ENCODE data around the gene C14orf119.

Gene C14orf119

DNA sequence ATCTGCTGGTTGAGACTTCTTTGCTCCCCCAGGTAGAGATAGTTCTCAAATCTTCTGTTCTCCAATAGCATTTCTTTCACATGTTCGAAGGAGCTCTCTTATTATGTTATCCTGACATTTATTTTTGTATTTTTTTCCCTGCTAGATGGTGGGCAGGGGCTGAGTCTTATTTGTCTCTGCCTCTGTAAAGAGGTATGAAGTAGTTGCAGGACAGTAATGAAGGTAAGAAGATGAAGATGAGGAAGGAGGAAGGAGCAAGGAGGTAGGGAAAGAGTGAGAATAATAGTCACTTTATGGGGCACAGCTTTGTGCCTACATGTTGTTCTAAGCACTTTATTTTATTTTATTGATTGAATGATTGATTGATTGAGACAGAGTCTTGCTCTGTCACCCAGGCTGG is 14.5 kb downstream of the C14orf119 start:
- DNase-seq (ENCODE audit: low read depth), result no peak

DNA sequence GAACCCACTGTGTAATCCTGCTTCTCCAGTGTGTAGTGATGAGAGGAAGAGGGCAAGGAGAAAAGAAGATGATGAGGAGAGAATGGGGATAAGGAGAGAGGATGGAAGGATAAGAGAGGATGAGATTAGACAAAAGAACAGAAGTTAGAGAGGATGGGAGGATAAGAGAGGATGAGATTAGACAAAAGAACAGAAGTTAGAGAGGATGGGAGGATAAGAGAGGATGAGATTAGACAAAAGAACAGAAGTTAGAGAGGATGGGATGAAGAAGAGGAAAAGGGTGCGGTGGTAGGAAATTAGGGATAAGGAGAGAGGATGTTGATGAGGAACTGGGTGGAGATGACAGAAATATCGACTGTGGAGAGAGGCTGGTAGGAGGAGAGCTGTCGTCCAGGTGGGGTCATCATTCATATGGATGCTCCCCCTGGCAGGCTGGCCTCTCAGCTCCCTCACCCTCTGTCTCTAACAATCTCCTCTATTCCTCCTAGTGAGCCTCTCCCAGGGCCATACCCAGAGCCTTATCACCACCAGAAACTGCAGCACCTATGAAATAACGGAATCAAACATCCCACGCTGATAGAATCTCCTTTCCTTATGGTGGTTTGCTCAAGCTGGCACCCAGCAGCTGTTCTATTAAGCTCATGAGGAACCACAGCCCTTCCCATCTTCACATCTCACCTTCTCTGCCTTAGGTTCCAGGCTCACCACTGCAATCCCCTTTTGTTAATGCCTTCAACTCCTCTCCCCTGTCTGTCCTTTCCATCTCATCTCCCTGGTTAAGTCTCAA is 15.5 kb downstream of the C14orf119 start:
- DNase-seq (ENCODE audit: low read depth), result no peak

DNA sequence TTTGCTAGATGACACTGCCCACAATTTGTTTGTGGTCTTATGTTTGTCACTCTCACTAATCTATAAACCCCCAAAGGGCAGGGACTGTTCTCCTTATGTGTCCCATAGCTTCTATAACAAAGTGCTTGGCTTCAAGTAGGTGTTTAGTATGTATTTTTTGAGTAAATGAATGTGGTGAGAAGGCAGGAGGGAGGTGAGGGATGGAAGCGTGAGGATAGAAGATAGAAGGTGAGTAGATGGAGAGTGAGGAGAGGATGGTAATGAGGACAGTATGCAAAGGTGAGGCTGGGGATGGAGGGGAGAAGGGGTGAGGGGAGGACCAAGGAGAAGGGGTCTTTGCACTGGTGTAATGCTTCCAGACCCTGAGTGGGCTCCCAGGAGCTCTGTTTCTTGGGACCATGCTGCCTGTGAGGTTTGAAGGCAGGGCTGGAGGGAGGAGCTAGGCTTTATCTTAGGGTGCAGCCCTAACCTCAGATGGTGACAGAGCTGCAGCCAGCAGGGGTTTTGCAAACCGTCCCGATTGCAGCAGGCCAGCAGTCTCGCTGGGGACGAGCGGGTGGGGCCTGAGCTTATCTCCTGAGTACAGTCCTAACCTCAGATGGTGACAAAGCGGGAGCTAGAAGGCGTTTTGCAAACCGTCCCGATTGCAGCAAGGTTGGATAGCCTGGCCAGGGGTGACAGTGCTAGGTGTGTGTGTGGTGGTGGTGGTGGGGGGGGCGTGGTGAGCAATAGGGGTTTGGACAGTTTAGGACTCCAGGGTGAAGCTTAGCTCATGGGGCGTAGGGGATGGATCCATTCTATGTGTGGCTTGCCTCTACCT is 17.3 kb downstream of the C14orf119 start:
- no peak for DNase-seq (ENCODE audit: low read depth)

DNA sequence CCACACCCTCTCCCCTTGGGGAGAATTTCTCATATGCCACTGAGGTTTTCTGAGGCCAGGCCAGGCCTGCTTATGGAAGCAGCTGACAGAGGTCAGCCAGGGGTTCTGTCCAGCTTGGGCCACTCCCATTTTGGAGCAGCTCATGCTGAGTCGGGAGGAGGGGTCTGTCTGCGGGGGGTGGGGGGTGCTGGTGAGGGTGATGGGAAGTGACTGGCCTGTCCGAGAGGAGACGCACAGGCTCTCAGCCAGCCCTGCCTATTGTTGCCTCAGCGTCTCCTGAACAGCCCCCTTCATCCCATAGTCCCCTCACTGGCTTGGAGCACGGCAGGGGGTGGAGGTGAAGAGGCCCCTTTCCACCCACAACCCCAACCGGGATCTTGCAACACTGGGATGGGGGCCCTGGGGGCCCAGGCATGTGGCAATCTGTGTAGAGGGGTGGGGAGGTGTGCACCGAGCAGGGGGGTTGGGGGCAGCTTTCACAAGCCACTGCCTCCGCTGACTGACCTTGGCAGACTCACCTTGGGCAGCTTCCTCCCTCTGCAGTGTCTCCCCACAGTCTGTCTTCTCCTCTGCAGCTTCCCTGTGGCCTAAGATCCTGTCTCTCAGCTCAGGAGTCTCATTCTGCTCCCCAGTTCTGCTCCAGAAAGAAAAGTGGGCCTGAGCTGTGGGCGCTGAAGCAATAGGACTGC is 18.3 kb downstream of the C14orf119 start:
- no peak for DNase-seq (ENCODE audit: low read depth)

DNA sequence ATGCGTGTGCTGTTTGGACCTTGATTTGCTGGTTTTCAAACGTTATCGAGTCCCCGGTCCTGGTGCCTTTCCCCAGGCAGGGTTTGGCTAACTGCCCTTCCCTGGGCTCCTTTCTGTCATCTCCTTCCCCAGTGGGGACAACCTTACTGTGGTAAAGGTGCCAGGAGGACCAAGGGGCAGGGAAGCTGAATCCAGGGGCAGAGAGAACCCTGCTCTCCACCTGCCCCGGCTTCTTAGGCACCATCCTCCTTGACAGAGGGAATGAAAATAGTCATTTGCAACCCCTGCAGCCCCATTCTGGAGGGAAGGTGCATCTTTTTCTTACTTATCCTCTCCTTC is 18.8 kb downstream of the C14orf119 start:
- no peak for DNase-seq (ENCODE audit: low read depth)

DNA sequence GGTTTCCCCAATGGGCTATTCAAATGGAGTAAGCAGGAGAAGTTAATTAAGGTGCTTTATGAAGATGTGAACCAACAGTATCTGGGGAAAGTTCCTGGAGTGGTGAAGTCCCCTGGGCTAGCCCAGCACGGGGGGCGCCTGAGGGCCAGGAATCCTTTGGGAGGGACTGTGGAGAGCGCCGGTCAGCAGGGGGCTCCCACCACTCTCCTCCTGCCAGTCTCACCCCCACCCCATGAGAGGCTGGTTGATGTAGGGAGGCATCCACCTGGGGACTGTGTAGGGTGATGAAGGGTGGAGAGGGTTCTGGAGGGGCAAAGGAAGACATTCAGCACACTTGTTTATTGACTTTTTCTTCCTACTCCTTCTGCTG is 19.3 kb downstream of the C14orf119 start:
- DNase-seq (ENCODE audit: low read depth), result no peak

DNA sequence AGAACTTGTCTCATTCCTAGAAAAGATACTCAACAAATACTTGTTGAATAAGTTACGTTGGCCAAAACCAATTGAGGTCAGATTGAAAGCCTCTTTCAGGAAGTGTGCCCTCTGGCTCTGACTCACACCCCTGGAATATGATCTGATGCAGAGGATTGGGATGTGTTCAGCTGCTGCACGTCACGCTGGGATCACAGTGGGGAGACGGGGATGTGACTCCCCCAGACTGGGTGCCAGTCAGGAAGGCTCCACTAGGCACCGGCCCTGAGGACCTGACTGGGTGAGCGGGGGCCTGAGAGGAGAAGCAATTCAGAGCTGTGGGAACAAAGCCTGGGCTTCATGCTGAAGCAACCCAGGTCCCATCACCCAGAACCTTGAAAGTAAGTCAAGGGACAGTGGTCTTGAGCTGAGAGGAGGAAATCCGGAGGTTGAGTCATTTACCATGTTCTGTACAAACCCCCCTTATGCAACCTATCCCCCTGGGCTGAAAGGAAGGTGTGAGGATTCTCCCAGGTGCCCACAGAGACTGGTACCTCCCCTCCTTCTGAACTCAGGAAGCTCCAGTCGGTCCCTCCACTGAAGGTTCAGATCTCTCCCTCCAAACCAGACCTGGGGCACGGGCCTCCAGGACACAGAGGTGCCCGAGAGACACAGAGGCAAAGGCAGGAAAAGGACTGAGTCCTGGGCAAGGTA is 19.9 kb downstream of the C14orf119 start:
- DNase-seq (ENCODE audit: low read depth), result peak; percentile 94

DNA sequence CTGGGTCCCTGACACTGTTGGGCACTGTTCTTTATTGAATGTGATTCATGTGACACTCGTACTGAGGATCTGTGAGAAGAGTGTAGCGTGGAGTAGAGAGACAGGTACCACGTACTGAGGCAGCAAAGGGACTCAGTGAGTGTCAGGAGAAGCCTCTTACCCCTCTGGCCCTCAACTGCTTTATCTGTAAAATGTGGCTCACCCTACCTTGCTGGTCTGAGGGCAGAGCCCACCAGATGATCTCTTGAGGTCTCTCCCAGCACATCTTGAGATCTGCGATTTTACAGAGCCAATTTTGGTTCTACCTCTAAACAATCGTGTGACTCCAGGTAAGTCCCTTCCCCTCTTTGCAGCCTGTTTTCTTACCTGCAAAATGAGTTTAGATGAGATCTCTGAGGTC is 20.6 kb downstream of the C14orf119 start:
- no peak for DNase-seq (ENCODE audit: low read depth)

DNA sequence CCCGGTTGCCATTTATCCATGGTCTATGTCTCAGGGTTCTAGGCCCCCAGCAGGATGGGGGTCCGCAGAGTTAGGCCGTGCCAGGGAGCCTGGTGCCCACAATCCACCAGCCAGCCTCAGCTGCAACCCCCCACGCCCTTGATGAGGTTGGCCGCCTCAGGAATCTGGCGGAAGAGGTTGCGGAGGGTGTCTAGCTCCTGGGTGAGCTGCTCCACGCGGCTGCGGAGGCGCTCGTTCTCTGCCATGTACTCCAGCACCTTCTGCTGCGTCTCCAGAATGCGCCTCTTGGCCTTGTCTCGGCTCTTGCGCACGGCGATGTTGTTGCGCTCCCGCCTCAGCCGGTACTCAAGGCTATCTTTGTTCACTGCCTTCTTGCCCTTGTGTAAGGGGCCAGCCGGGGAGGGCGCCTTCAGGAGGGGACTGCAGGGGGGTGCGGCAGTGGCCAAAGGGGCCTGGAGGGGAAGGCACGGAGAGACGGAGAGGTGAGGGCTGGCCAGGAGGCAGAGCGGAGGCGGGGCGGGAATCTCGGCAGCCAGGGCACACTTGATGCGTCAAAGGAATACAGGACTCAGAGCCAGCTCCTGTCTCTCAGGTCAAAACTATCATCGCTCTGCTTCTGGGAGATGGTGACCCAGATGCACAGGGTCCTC is 22.2 kb downstream of the C14orf119 start:
- DNase-seq (ENCODE audit: low read depth), result no peak

DNA sequence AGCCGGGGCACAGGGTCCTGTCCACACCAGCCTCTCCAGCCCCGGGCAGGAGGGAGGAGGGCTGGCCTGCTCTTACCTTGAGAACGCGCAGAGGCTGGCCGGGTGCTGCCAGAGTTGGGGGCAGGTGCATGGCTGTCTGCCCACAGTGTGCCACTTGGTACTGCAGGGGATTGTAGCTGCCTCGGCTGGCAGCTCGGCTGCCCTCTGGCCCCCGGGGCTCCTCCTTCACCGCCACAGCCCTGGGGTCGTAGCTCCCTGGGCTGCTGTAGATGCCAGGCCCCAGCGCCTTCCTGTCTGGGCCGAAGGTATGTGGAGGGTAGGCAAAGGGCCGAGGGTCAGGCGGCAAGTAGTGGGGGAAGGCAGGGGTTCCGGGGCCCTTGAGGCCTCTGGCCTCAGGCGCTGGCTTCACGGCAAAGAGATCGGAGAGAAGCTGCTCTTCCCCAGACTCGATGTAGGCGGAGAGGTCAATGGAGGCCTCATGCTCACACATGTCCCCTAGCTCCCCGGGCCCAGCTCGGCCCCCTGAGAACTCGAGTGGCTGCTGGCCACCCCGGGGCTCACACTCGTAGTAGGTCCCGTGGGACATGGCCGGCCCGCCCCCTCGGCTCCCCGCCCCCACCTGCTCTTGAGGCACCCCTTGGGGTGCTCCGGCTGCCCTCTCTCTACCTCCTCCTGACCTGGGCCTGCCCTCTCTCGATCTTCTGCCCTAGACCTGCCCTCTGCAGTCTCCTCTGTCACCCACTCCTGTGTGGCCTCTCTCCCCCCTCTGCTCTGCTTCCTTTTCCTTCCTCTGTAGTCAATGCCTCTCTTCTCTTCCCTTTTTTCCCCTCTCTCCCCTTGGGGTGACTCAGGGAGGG is 23.4 kb downstream of the C14orf119 start, which contains the start of gene CEBPE:
Gene CEBPE, minus strand, starts transcription at position 750 of the 857 bp plus-strand sequence. Its CDS starts 164 bp downstream, at position 586.
- DNase-seq (ENCODE audit: low read depth), result no peak

DNA sequence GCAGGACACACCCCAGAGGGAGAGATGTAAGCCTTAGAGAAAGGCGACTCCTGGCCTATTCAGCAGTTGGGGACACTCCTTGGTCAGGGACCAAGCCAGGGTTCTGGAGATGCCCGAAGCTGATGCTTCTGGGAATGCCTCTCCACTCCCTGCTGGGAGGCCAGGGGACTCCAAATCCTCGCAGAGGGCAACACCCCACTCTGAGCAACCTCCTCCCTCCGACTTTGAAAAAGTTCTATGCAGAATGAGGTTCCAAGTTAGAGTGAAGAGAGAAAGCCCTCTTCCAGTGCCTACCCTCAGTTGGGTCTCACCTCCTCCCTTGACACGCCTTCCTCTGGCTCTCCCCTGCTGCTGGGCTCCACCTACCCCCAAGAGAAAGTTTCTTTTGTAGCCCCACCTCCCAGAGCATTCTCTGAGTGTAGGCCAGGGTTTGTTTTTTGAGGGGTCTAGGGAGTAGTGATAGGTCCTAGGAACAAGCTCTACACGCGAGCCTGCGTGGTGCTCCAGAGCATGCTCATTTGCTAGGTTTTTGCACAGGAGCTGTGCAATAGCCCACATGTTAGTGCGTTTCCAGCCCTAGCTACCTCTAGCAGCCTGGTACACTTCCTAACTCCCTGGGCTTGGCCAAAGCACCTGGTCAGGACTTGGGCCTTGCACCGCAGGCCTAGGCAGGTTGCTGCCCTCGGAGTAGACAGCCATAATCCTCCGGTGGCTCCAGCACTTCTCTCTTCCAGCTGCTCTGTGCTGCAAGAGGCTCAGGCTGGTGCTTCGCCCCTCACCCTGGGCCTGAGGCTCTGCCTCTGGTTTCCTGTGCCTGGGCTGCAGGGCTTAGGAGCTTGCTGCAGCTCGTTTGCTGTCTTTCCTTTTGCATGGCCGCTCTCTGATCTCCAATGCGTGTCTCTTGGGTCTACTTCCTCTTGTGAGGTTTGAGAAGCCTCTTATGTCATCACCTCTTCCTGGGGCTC is 24.3 kb downstream of the C14orf119 start:
- DNase-seq (ENCODE audit: low read depth), result no peak

DNA sequence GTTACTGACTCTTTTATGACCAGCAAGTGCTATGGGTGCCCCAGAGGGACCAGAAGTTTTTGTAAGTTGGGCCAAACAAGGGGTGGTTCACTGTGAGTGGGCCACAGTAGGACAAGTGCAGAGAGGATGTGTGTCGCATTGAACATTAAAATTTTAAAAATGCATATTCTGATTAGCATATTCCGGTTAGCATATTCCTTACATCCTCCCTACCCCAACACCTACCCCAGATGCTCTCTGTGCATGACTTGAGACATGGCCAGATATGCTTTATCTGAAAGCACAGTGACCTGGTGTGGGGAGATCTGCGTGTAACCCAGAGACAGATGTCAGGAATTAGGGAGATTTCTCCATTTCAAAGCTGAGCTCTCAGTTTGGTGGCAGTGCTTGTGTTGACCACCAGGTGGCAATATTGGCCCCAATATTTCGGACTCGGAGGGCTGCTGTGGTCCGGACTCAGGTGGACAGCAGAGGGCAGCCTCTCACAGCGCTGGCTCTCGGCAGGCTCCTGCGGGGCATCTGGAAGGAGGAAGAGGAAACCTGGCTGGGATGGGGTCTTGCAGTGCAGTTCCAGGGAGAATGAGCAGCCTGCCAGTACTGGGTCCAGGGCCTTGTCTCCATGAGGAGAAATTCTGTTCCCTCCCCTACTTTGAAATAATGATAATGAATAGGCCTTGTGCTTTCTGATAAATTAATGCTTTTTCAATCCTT is 25.4 kb downstream of the C14orf119 start:
- DNase-seq (ENCODE audit: low read depth), result peak; percentile 50

DNA sequence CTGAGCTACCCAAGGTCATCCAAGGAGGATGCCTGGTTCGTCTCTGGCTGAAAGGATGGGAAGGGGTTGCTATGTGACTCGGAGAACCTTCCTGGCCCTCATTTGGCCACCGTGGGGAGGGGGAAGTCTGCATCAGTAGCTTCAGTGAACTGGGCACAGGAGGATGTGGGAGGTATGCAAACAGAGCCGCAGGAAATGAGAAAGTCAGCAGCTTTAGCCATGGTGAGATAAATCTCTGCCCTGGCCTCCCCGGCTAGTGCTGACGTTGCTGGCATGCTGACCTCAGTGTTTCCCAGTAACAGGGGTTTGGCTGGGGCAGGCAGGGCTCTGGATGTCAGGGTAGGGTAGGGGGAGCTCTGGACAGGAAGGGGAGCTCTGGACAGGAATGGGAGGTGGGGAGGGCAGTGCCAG is 26.1 kb downstream of the C14orf119 start:
- DNase-seq (ENCODE audit: low read depth), result no peak

DNA sequence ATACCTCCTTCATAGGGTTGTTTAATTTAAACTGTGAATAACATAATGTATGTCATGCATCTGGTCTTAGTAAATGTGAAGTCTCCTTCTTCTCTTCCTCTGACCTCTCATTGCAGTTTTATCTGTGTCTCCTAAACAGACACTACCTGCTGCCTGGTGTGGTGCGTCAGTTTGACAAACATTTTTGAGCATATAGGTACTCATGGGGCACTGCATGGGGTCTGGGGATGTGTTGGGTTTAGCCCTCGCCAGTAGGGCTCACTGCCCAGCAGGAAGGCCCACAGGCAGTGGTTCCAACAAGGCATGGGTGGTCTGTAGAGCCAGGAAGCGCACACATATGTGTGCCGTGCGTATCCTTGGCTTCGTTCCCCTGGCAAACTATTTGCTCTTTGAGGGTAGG is 26.8 kb downstream of the C14orf119 start:
- DNase-seq (ENCODE audit: low read depth), result no peak

DNA sequence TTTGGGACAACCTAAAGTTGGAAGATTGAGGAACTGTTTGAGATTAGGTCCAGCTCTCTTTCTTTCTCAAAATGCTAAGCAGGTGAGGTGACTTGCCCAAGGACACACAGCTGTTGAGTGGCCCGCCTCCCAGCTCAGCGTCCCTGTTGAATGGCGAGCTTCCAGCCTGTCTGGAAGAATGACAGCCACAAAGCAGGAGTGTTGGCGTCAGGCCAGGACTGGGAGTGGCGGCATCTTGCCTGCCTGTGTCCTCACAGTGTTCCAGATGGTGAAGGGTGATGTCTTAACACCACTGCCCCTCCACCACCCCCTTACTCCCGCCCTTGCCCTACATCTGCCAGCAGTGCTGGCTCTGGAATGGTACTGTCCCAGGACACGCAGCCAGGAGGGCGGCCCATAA is 28.1 kb downstream of the C14orf119 start:
- no peak for DNase-seq (ENCODE audit: low read depth)

DNA sequence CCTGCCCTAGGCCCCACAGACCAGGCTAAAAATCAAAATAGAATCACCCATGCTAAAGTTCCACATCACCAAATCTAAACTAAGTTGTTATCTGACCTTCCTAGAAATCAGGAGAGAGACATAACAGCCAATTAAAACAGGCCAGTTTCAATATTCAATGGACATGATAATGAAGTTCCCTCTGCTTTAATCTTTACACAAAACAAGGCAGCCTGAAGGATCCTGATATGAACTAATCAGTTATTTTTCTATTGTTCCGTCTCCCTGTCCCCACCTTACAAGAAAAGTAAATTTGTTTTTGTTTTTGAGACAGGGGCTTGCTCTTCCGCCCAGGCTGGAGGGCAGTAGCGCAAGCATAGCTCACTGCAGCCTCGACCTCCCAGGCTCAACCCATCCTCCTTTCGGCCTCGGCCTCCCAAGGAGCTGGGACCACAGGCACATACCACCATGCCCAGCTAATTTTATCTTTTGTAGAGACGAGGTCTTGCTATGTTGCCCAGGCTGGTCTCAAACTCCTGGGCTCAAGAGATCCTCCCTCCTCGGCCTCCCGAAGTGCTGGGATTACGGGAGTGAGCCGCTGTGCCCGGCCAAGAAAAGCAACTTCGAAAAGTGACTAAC is 29.1 kb downstream of the C14orf119 start:
- DNase-seq (ENCODE audit: low read depth), result no peak

DNA sequence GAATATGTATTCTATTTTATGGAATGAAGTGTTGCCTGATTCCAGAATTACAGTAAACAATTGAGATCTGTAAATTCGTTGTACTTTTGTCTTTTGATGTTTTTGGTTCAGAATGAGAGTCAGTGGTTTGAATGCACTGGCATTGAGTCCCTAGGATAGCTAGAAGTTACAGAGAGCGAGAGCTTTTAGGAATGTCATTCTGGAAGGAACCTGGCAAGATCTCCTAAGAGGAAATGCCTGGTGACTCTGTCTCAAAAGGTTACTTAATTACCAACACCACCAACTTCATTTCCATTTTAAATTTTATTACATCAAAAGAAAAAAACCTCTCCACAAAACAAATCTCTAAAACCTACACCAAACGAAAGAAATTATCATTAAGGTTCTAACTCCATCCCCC is 29.7 kb downstream of the C14orf119 start:
- DNase-seq (ENCODE audit: low read depth), result no peak

DNA sequence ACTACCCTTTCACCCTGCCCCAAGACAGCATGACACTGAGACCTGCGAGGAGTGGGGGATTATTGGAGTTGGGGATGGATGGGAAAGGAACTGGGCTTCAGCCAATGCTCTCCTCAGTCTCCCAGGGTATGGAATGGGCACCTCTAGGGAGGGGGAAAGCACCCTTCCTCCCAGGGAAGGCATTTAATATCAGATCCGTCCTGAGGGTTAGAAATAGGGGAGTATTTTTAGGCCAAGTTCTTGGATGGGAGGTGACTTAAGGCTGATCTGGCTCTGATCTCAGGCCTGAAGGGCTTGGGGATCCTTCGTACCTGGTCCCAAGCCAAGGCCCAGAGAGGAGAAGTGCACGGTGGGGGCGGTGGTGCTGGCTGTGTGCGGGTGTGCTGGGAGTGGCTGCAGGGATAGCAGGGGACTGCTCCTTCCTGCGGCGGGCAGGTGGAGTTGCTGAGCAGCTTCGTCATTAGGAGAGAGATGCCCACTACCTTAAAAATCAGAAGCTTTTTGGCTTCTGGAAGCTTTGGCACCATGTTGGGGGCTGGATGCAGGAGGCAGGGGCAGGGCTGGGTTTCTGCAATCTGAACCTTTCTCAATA is 30.7 kb downstream of the C14orf119 start:
- DNase-seq (ENCODE audit: low read depth), result no peak
